ENCODE results near the gene PCCA.
"Not testable (repeated sequence)": the region's sequence is repeated elsewhere in the genome, so short reads cannot be mapped to it uniquely, and the experiment has no call there.

The PCCA gene

DNA sequence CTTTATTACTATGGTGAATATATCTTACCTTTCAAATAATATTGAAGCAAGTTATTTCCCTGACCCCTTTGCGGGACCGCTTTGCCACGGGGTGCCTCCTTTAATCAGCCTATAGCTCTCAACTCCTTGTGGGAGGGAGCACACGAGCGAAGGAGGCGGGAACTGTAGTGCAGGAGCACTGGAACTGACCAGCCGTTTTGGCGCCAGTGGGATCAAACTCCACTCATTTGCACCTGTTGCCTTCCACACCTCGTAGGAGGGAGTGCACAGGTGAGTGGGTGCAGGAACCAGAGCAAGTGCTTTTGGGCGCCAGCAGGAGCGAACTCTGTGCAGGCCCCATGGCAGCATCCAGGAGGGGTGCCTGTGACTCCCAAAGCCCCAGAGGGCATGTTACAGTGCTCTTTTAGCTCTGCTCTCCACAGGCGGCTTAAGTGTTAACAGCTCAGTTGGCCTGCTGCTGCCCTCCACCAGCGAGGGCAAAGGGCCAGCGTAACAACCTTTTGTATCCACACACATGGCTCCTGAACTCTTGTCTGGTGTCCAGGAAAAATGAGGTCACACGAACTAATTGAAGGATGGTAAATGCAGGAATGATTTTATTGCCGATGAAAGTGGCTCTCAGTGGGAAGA lies 292.8 kb downstream of the PCCA start:
- H3K4me3 ChIP-seq (ENCODE audit: extremely low read depth, insufficient read depth, low read length, poor library complexity, severe bottlenecking) = no peak overlapping the region
- 88 to 90% methylated on average over 5 to 12 of the region's 16 CpGs for WGBS, 2 experiments (ENCODE audit: insufficient coverage in 2 of 2)
- no peaks in the 10 kb centered on the region for H3K4me1 ChIP-seq (ENCODE audit: control insufficient read depth, insufficient read depth, low read length, poor library complexity, severe bottlenecking)
- H3K27ac ChIP-seq (ENCODE audit: low read depth, low read length, severe bottlenecking) = no peak overlapping the region
- peaks cover 16% of the 10 kb centered on the region for H3K36me3 ChIP-seq (ENCODE audit: control insufficient read depth, insufficient read depth, low read length)
- peaks cover 16% of the 10 kb centered on the region for H3K9me3 ChIP-seq (ENCODE audit: control insufficient read depth, low read length)

DNA sequence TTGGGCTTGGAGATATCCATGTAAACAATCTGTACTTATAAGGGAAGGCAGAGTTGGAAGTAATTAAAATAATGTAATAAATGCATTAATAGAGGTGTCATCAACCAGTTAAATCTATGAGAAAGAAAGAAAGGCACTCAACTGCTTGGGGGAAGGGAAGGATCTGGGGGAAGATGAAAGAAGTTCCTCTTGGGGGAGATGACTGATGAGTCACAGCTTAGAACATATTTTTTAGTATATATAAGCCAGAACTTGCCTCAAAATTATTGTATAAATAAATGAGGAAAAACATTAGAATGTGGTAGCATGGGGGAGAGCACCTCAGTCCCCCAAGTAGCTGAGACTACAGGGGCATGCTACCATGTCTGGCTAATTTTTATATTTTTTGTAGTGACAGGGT lies 293.9 kb downstream of the PCCA start:
- peaks cover 16% of the 10 kb centered on the region for H3K36me3 ChIP-seq (ENCODE audit: control insufficient read depth, insufficient read depth, low read length)
- no peaks in the 10 kb centered on the region for H3K4me1 ChIP-seq (ENCODE audit: control insufficient read depth, insufficient read depth, low read length, poor library complexity, severe bottlenecking)
- no peak overlapping the region for H3K27ac ChIP-seq (ENCODE audit: low read depth, low read length, severe bottlenecking)
- peaks cover 12% of the 10 kb centered on the region for H3K9me3 ChIP-seq (ENCODE audit: control insufficient read depth, low read length)
- H3K4me3 ChIP-seq (ENCODE audit: extremely low read depth, insufficient read depth, low read length, poor library complexity, severe bottlenecking) = no peak overlapping the region

- WGBS, 2 experiments (ENCODE audit: insufficient coverage in 2 of 2) = 92 to 100% methylated on average over 2 to 3 of the region's 3 CpGs
- H3K27ac ChIP-seq (ENCODE audit: low read depth, low read length, severe bottlenecking) = no peak overlapping the region
Observed at GRCh38 chr13:100387416-100387815, 298.5 kb downstream of the PCCA start.

DNA sequence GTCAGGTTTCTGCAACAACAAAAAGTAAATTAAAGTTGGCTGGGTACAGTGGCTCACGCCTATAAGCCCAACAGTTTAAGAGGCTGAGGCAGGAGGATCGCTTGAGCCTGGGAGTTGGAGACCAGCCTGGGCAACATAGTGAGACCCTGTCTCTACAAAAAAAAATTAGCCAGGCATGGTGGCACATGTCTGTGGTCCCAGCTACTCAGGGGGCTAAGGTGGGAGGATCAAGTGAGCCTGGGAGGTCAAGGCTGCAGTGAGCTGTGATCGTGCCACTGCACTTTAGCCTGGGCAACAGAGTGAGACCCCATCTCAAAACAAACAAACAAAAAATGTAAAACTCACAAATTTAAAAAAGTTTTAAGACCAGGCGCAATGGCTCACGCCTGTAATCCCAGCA lies 299.3 kb downstream of the PCCA start:
- not testable (repeated sequence) for H3K4me3 ChIP-seq (ENCODE audit: extremely low read depth, insufficient read depth, low read length, poor library complexity, severe bottlenecking); H3K27ac ChIP-seq (ENCODE audit: low read depth, low read length, severe bottlenecking); H3K9me3 ChIP-seq (ENCODE audit: control insufficient read depth, low read length); H3K36me3 ChIP-seq (ENCODE audit: control insufficient read depth, insufficient read depth, low read length); H3K4me1 ChIP-seq (ENCODE audit: control insufficient read depth, insufficient read depth, low read length, poor library complexity, severe bottlenecking)
- WGBS, 2 experiments (ENCODE audit: insufficient coverage in 2 of 2) = 96 to 100% methylated on average over 3 to 4 of the region's 5 CpGs

More at GRCh38 chr13:100387416-100387815, 298.5 kb downstream of the PCCA start:
- peaks cover 4% of the 10 kb centered on the region for H3K36me3 ChIP-seq (ENCODE audit: control insufficient read depth, insufficient read depth, low read length)
- peaks cover 7% of the 10 kb centered on the region for H3K4me1 ChIP-seq (ENCODE audit: control insufficient read depth, insufficient read depth, low read length, poor library complexity, severe bottlenecking)
- no peak overlapping the region for H3K4me3 ChIP-seq (ENCODE audit: extremely low read depth, insufficient read depth, low read length, poor library complexity, severe bottlenecking)
- H3K9me3 ChIP-seq (ENCODE audit: control insufficient read depth, low read length) = no peaks in the 10 kb centered on the region

DNA sequence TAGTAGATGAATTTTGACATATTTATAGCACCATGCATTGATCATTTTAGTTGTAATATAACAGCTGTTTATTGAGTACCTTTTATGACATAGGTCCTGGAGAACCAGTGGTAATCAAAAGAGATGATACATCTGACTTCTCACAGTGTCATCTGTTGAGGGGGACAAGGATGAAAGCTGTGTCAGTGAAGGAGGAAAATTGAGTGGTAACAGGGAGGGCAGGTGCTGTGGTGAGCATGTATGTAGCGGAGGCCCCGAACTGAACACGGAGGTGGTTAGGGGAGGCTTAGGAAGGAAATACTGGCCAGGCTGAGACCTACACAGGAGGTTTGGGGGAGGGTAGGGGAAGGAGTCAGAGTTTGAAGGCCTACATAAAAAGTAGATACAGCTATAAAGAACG lies 300.0 kb downstream of the PCCA start:
- H3K9me3 ChIP-seq (ENCODE audit: control insufficient read depth, low read length) = no peaks in the 10 kb centered on the region
- H3K4me1 ChIP-seq (ENCODE audit: control insufficient read depth, insufficient read depth, low read length, poor library complexity, severe bottlenecking) = peaks cover 11% of the 10 kb centered on the region
- WGBS, 2 experiments (ENCODE audit: insufficient coverage in 2 of 2) = 93 to 99% methylated on average over 1 to 4 of the region's 4 CpGs
- no peak overlapping the region for H3K4me3 ChIP-seq (ENCODE audit: extremely low read depth, insufficient read depth, low read length, poor library complexity, severe bottlenecking)
- peaks cover 4% of the 10 kb centered on the region for H3K36me3 ChIP-seq (ENCODE audit: control insufficient read depth, insufficient read depth, low read length)
- no peak overlapping the region for H3K27ac ChIP-seq (ENCODE audit: low read depth, low read length, severe bottlenecking)

DNA sequence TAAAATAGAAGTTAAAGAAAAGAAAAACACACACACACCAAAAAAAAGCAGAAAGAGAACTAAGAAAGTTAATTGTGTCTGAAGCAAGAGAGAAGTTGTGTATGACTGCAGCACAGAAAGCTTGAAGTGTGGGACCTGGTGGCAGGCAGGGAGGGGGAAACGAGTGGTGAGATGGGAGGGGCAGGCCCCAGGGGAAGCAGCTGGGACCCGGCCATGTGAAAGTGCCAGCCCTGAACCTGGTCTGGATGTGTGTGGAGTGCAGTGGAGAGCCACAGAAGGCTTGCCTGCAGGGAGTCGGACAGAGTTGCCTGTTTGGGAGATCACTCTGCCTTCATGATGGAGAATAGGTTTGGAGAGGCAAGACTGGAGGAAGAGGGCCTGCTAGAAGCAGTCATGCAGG lies 300.7 kb downstream of the PCCA start:
- H3K9me3 ChIP-seq (ENCODE audit: control insufficient read depth, low read length) = no peaks in the 10 kb centered on the region
- WGBS, 2 experiments (ENCODE audit: insufficient coverage in 2 of 2) = 81 to 87% methylated on average over 3 of the region's 3 CpGs
- H3K27ac ChIP-seq (ENCODE audit: low read depth, low read length, severe bottlenecking) = no peak overlapping the region
- H3K4me1 ChIP-seq (ENCODE audit: control insufficient read depth, insufficient read depth, low read length, poor library complexity, severe bottlenecking) = peaks cover 18% of the 10 kb centered on the region
- H3K36me3 ChIP-seq (ENCODE audit: control insufficient read depth, insufficient read depth, low read length) = peaks cover 4% of the 10 kb centered on the region
- H3K4me3 ChIP-seq (ENCODE audit: extremely low read depth, insufficient read depth, low read length, poor library complexity, severe bottlenecking) = no peak overlapping the region

GRCh38 chr13:100392709-100393630 lies 304.1 kb downstream of the PCCA start:
- 82 to 89% methylated on average over 7 to 10 of the region's 12 CpGs for WGBS, 2 experiments (ENCODE audit: insufficient coverage in 2 of 2)
- H3K27ac ChIP-seq (ENCODE audit: low read depth, low read length, severe bottlenecking) = peak overlapping the region; percentile 86

DNA sequence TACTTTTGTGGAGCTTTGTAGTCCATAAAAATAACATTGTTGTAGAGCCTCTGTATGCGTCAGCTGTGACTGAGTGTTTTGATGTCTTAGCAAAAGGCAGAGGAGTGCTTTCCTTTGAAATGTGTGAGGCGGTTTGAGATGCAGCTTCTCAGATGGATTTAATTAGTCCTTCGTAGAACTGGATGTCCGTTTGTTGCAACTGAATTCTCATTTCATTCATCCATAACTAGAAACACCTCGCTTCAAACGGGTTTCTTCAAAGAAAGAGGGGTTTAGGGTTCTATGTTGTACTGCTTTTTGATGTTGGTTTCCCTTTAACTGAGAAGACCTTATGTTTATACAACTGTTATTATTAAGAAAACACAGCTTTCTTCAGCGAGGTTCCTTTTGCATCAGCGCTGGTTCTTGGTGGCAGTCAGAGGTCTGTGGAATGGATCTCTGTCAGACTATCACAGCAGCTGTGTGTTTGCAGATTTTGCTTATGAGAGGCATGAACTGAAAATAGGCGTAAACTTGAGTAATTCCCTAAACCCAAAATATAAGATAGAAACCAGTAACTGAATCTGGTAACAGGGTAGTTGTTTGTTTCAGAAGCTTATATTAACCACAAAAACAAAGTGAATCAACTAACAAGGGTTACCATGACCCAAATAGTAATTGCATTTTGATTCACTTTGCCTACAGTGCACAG lies 305.3 kb downstream of the PCCA start:
- Histone ChIP-seq H3K4me3 (ENCODE audit: extremely low read depth, insufficient read depth, low read length, poor library complexity, severe bottlenecking) (no peak overlapping the region), H3K27ac (ENCODE audit: low read depth, low read length, severe bottlenecking) (peak overlapping the region; percentile 86), H3K36me3 (ENCODE audit: control insufficient read depth, insufficient read depth, low read length) (no peaks in the 10 kb centered on the region), H3K9me3 (ENCODE audit: control insufficient read depth, low read length) (no peaks in the 10 kb centered on the region), H3K4me1 (ENCODE audit: control insufficient read depth, insufficient read depth, low read length, poor library complexity, severe bottlenecking) (peaks cover 25% of the 10 kb centered on the region)
- 100% methylated on average over 1 of the region's 9 CpGs for WGBS, 2 experiments (ENCODE audit: insufficient coverage in 2 of 2)

More at GRCh38 chr13:100392709-100393630, 304.1 kb downstream of the PCCA start:
- no peaks in the 10 kb centered on the region for H3K36me3 ChIP-seq (ENCODE audit: control insufficient read depth, insufficient read depth, low read length)
- H3K4me3 ChIP-seq (ENCODE audit: extremely low read depth, insufficient read depth, low read length, poor library complexity, severe bottlenecking) = no peak overlapping the region
- H3K4me1 ChIP-seq (ENCODE audit: control insufficient read depth, insufficient read depth, low read length, poor library complexity, severe bottlenecking) = peaks cover 25% of the 10 kb centered on the region
- H3K9me3 ChIP-seq (ENCODE audit: control insufficient read depth, low read length) = no peaks in the 10 kb centered on the region

- Histone ChIP-seq H3K9me3 (ENCODE audit: control insufficient read depth, low read length) (no peaks in the 10 kb centered on the region), H3K27ac (ENCODE audit: low read depth, low read length, severe bottlenecking) (no peak overlapping the region), H3K4me1 (ENCODE audit: control insufficient read depth, insufficient read depth, low read length, poor library complexity, severe bottlenecking) (peaks cover 25% of the 10 kb centered on the region), H3K4me3 (ENCODE audit: extremely low read depth, insufficient read depth, low read length, poor library complexity, severe bottlenecking) (no peak overlapping the region), H3K36me3 (ENCODE audit: control insufficient read depth, insufficient read depth, low read length) (no peaks in the 10 kb centered on the region)
- 83 to 93% methylated on average over 1 to 2 of the region's 4 CpGs for WGBS, 2 experiments (ENCODE audit: insufficient coverage in 2 of 2)
Observed at GRCh38 chr13:100395698-100396373, 306.9 kb downstream of the PCCA start.

DNA sequence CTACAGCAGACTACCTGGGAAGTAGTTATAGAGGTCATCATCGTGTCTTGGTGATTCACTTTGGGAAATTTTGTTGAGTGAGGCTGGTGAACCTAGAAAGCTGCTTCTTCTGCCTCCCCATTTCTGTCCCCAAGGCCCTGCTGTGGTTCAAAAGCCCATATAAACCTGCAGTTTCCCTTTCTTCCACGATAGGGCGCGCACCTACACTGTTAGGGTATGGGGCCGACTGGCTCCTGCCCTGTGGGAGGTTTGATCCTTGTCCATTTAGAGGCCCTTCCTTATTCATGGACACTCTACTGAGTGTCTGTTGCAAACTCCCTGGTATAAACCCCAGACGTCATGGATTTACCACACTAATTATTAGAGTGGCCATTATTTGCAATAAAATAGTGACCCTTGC lies 307.9 kb downstream of the PCCA start:
- 92% methylated on average over 4 of the region's 6 CpGs; no CpG with 5 or more reads in 1 of the 2 experiments for WGBS, 2 experiments (ENCODE audit: insufficient coverage in 2 of 2)
- no peak overlapping the region for H3K4me3 ChIP-seq (ENCODE audit: extremely low read depth, insufficient read depth, low read length, poor library complexity, severe bottlenecking)
- H3K36me3 ChIP-seq (ENCODE audit: control insufficient read depth, insufficient read depth, low read length) = no peaks in the 10 kb centered on the region
- no peak overlapping the region for H3K27ac ChIP-seq (ENCODE audit: low read depth, low read length, severe bottlenecking)
- peaks cover 4% of the 10 kb centered on the region for H3K9me3 ChIP-seq (ENCODE audit: control insufficient read depth, low read length)
- peaks cover 24% of the 10 kb centered on the region for H3K4me1 ChIP-seq (ENCODE audit: control insufficient read depth, insufficient read depth, low read length, poor library complexity, severe bottlenecking)

Data from mesodermal cell (in vitro differentiated cells).